Glutamatergic neuron (in vitro differentiated cells): ENCODE measurements around the gene SHH. TPM values are rescaled to one million over a fixed set of nuclear protein-coding genes. Genes with fewer than 3 reads are reported as not detected.
A peak's percentile ranks its signal among the peaks of the same experiment; 100 is the strongest.

Experiments used
- DNase-seq: peaks from one replicate; pipeline ENCODE4 v3.0.0; 2022
- H3K27ac Mint-ChIP-seq: one replicate; pipeline ENCODE4 v1.8.0; 2020; ENCODE audit warnings: mild to moderate bottlenecking, mixed read lengths, inconsistent platforms; ENCODE audit not compliant: unreplicated experiment
- H3K27me3 Mint-ChIP-seq: one replicate; pipeline ENCODE4 v1.8.0; 2020; ENCODE audit warnings: mild to moderate bottlenecking, moderate library complexity, mixed read lengths, inconsistent platforms; ENCODE audit not compliant: unreplicated experiment
- H3K36me3 Mint-ChIP-seq: one replicate; pipeline ENCODE4 v1.8.0; 2020; ENCODE audit warnings: mild to moderate bottlenecking, mixed read lengths, inconsistent platforms; ENCODE audit not compliant: unreplicated experiment
- H3K4me1 Mint-ChIP-seq: one replicate; pipeline ENCODE4 v1.8.0; 2020; ENCODE audit warnings: mild to moderate bottlenecking, low read depth, mixed read lengths, inconsistent platforms; ENCODE audit not compliant: unreplicated experiment
- H3K4me3 Mint-ChIP-seq: one replicate; pipeline ENCODE4 v1.8.0; 2020; ENCODE audit warnings: mild to moderate bottlenecking, mixed read lengths, inconsistent platforms; ENCODE audit not compliant: unreplicated experiment
- H3K9me3 Mint-ChIP-seq: one replicate; pipeline ENCODE4 v1.8.0; 2020; ENCODE audit warnings: mild to moderate bottlenecking, moderate library complexity, mixed read lengths, inconsistent platforms; ENCODE audit not compliant: unreplicated experiment
- total RNA-seq: library from RNA; stranded (reverse); fragmentation: NEBNext Ultra II Directional; extraction: Animal tissue kit (Norgen Biotek cat#: 25700); gene quantifications from one replicate; pipeline ENCODE4 v1.2.1, GENCODE V29; 2021; ENCODE audit not compliant: unreplicated experiment
- TF ChIP-seq, protein P1 (sequence below): fragments of 200-600 bp; sonication (generic); IDR thresholded peaks from one replicate; pipeline ENCODE4 v1.5.0; 2021; ENCODE audit not compliant: partially characterized antibody, unreplicated experiment

SHH gene
- total RNA-seq, 1 donor from 2014 or later = not detected

DNA sequence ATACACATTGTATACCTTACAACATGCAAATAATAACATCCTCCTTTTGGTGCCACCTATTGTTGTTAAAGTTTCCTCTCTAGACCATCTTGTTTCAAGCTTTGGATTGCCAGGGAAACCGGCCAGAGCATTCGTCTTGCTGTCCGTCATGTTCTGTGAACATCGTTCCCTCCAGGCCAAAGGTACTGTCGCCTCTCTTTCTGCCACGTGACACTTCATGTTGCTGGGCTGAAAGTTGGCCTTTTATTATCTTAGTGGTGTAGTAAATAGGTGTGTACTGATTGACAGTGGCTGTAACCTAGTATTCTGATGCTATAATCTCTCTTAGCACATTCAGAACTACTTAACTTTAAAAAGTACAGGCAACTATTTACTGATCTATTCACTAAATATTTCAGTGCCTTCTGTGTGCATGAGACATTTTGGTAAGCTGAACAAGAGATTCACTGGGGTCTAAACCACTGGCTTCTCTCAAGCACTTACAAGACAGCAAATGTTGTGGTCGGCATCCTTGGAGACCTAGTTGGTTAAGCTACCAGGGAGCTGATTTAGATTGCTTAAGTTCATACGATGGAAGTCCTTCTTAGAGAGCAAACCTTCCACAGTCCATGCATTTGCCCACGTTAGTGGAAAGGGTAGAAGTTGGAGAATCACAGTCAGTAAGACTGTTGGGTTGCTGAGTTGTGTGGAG lies 52.4 kb downstream of the SHH start:
- no peak for DNase-seq
- TF ChIP-seq, protein P1, sequence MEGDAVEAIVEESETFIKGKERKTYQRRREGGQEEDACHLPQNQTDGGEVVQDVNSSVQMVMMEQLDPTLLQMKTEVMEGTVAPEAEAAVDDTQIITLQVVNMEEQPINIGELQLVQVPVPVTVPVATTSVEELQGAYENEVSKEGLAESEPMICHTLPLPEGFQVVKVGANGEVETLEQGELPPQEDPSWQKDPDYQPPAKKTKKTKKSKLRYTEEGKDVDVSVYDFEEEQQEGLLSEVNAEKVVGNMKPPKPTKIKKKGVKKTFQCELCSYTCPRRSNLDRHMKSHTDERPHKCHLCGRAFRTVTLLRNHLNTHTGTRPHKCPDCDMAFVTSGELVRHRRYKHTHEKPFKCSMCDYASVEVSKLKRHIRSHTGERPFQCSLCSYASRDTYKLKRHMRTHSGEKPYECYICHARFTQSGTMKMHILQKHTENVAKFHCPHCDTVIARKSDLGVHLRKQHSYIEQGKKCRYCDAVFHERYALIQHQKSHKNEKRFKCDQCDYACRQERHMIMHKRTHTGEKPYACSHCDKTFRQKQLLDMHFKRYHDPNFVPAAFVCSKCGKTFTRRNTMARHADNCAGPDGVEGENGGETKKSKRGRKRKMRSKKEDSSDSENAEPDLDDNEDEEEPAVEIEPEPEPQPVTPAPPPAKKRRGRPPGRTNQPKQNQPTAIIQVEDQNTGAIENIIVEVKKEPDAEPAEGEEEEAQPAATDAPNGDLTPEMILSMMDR = no peak
- no peak overlapping the region for H3K4me3 Mint-ChIP-seq
- no peak overlapping the region for H3K27ac Mint-ChIP-seq
- no peaks in the 10 kb centered on the region for H3K36me3 Mint-ChIP-seq
- H3K27me3 Mint-ChIP-seq = peaks cover 10% of the 10 kb centered on the region
- peaks cover 29% of the 10 kb centered on the region for H3K4me1 Mint-ChIP-seq
- H3K9me3 Mint-ChIP-seq = peaks cover 6% of the 10 kb centered on the region

DNA sequence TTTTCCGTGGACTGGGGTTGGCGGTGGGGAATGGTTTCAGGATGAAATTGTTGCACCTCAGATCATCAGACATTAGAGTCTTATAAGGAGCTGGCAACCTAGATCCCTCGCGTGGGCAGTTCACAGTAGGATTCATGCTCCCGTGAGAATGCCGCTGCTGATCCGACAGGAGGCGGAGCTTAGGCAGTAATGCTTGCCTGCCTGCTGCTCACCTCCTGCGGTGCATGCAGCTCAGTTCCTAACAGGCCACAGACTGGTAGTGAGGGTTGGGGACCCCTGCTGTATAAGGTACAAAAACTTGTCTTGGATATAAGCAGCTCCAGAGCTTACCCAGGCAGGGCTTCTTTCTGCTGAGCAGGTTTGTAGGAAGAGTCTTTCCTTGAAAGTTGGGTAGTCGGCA lies 53.9 kb downstream of the SHH start:
- peak; percentile 52 for DNase-seq
- Mint-ChIP-seq H3K36me3 (no peaks in the 10 kb centered on the region), H3K9me3 (no peaks in the 10 kb centered on the region), H3K4me1 (peaks cover 17% of the 10 kb centered on the region), H3K27ac (no peak overlapping the region), H3K27me3 (peaks cover 3% of the 10 kb centered on the region), H3K4me3 (no peak overlapping the region)
- TF ChIP-seq, protein P1 = no peak

DNA sequence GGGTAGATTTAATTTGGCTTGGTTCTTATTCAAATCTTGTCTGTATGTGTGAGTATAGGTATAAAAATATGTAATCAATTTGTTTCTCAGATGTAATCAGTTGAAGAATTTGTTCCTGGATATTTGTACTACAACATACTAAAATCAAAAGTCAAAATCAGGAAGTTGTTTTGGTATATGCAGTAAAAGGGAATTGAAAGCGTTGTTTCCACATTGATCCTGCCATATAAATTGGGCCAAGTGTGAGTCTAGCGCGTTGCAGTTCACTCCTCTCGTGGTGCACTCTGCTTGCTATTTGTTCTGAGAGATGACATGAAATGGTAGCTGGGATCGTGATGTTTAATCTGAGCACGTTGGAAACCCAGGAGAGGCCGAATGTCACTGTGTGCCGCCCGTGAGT lies 55.9 kb downstream of the SHH start:
- TF ChIP-seq, protein P1 = no peak
- no peaks in the 10 kb centered on the region for H3K36me3 Mint-ChIP-seq
- H3K27me3 Mint-ChIP-seq = peaks cover 2% of the 10 kb centered on the region
- H3K4me1 Mint-ChIP-seq = peaks cover 15% of the 10 kb centered on the region
- no peaks in the 10 kb centered on the region for H3K9me3 Mint-ChIP-seq
- no peak overlapping the region for H3K27ac Mint-ChIP-seq
- no peak overlapping the region for H3K4me3 Mint-ChIP-seq
- no peak for DNase-seq

DNA sequence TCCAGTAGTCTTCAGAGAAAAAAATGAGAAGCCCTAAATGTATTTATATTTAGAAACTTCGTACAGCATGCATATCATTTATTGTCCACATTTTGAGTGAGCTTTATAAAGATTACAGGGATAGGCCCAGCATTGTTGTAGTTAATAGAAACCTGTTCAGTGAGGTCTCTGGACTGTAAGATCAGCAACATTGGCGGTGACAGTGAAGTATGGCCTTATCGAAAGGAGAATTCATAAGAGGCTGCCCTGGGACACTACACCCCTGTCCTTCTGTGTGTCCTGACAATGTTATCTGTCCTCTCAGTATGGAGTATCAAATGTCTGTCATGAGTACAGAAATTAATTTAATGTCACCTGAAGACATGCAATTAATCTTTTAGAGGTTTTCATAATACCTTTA lies 57.2 kb downstream of the SHH start:
- H3K9me3 Mint-ChIP-seq = no peaks in the 10 kb centered on the region
- DNase-seq = no peak
- H3K27ac Mint-ChIP-seq = no peak overlapping the region
- peaks cover 17% of the 10 kb centered on the region for H3K4me1 Mint-ChIP-seq
- no peaks in the 10 kb centered on the region for H3K36me3 Mint-ChIP-seq
- TF ChIP-seq, protein P1 = no peak
- no peak overlapping the region for H3K4me3 Mint-ChIP-seq
- H3K27me3 Mint-ChIP-seq = peaks cover 2% of the 10 kb centered on the region

DNA sequence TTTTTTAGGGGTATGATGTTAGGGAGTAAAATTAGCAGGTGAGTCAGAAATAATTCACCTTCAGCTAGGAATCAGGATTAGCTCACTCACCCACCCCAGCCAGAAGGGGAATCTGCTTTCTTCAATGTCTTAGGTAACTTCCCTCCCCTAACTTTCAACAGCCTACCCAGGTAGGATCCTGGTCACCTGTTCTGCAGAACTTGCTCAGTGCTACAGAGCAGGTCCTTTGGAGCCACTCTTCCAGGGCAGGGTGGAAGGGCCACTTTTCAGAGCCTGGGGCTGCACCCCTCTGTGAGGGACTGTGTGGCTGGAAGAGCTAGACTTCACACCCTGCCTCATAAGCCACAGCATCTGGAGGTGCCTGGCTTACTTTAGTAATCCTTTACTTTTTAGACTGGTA lies 58.1 kb downstream of the SHH start:
- Mint-ChIP-seq H3K9me3 (no peaks in the 10 kb centered on the region), H3K4me1 (peaks cover 19% of the 10 kb centered on the region), H3K36me3 (no peaks in the 10 kb centered on the region), H3K27me3 (peaks cover 2% of the 10 kb centered on the region), H3K4me3 (no peak overlapping the region), H3K27ac (no peak overlapping the region)
- TF ChIP-seq, protein P1 = no peak
- DNase-seq = no peak
